ENCODE results near the gene DENND2C. TPM values are rescaled to one million over a fixed set of nuclear protein-coding genes. Genes with fewer than 3 reads are reported as not detected.

DENND2C gene
- total and polyA plus RNA-seq, 3 donors from 2014 or later = 10.5 to 18.8 (median 15.0) TPM

DNA sequence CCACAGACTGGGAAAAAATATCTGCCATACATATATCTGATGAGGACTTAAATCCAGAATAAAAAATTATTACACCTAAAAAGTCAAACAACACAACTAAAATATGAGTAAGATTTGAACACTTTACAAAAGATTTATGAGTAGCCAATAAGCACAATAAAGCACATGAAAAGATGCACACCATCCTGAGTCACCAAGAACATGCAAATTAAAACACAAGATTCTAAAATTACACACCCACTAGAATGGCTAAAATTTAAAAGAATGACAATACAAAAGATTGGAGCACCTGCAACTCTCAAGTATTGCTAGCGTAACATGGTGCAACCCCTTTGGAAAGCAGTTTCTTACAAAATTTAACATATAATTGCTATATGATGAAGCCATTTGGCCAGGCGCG is 30.9 kb downstream of the DENND2C start:
- no peaks in the 10 kb centered on the region for H3K27me3 ChIP-seq
- H3K4me3 ChIP-seq = no peak overlapping the region
- H3K27ac ChIP-seq = no peak overlapping the region
- no peaks in the 10 kb centered on the region for H3K9me3 ChIP-seq
- TF ChIP-seq POLR2A (IDR thresholded peaks at IDR 0.05) = no peak
- TF ChIP-seq, protein P1, sequence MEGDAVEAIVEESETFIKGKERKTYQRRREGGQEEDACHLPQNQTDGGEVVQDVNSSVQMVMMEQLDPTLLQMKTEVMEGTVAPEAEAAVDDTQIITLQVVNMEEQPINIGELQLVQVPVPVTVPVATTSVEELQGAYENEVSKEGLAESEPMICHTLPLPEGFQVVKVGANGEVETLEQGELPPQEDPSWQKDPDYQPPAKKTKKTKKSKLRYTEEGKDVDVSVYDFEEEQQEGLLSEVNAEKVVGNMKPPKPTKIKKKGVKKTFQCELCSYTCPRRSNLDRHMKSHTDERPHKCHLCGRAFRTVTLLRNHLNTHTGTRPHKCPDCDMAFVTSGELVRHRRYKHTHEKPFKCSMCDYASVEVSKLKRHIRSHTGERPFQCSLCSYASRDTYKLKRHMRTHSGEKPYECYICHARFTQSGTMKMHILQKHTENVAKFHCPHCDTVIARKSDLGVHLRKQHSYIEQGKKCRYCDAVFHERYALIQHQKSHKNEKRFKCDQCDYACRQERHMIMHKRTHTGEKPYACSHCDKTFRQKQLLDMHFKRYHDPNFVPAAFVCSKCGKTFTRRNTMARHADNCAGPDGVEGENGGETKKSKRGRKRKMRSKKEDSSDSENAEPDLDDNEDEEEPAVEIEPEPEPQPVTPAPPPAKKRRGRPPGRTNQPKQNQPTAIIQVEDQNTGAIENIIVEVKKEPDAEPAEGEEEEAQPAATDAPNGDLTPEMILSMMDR (IDR thresholded peaks at IDR 0.05) = no peak
- intact Hi-C loops (cut with DNase I; ENCODE audit: low total_unique reads) = no loop called here
- no peak for DNase-seq
- H3K36me3 ChIP-seq (ENCODE audit: low read depth, missing control alignments) = no peaks in the 10 kb centered on the region
- 62 to 67% methylated on average over 3 of the region's 3 CpGs for whole genome bisulfite sequencing, 2 donors
- no peaks in the 10 kb centered on the region for H3K4me1 ChIP-seq

DNA sequence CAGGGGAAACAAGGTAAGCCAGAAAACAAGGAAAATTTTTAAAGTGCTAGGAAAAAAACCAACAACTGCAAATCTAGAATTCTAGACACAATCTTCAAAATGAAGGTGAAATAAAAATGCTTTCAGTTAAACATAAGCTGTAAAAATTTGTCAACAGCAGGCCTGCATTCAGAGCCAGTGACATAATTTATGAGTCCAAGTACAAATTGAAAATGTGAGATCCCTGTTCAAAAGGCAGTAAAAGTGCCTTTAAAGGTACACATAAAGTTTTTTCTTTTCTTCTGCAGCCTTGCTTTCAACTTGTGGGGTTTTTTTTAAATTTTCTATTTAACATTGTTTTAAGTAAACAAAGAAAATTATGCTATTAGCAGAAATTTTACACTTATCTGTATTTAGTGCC is 37.4 kb downstream of the DENND2C start:
- DNase-seq = no peak
- Histone ChIP-seq H3K9me3 (no peaks in the 10 kb centered on the region), H3K27me3 (no peaks in the 10 kb centered on the region), H3K27ac (no peak overlapping the region), H3K4me1 (no peaks in the 10 kb centered on the region), H3K4me3 (no peak overlapping the region), H3K36me3 (ENCODE audit: low read depth, missing control alignments) (no peaks in the 10 kb centered on the region)
- TF ChIP-seq POLR2A (IDR thresholded peaks at IDR 0.05) = no peak
- TF ChIP-seq, protein P1 (IDR thresholded peaks at IDR 0.05) = no peak
- intact Hi-C loops (cut with DNase I; ENCODE audit: low total_unique reads) = no loop called here

DNA sequence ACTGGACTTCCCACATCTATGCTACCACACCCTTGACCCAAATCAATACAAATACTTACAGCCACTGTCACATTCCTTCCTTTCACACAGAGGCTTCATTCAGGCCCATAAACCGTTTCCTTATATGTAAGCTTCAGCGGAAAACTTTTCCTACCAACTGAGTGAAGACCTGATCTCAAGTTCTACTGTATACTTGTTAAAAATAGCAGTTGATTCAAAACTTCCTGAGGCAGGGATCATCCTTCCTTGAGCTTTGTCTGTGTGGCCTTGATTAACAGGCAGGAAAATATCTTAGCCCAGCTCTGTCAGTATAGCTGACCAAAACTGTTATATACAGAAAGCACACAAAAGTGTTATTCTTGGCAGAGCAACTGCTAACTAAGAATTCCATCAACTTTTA is 42.7 kb downstream of the DENND2C start:
- no peaks in the 10 kb centered on the region for H3K9me3 ChIP-seq
- no peaks in the 10 kb centered on the region for H3K36me3 ChIP-seq (ENCODE audit: low read depth, missing control alignments)
- no peak overlapping the region for H3K27ac ChIP-seq
- no peaks in the 10 kb centered on the region for H3K4me1 ChIP-seq
- TF ChIP-seq POLR2A (IDR thresholded peaks at IDR 0.05) = no peak
- TF ChIP-seq, protein P1 (IDR thresholded peaks at IDR 0.05) = no peak
- intact Hi-C loops (cut with DNase I; ENCODE audit: low total_unique reads) = no loop called here
- H3K4me3 ChIP-seq = no peak overlapping the region
- DNase-seq = no peak
- 34 to 43% methylated on average over 2 of the region's 2 CpGs for WGBS, 2 donors
- H3K27me3 ChIP-seq = no peaks in the 10 kb centered on the region

DNA sequence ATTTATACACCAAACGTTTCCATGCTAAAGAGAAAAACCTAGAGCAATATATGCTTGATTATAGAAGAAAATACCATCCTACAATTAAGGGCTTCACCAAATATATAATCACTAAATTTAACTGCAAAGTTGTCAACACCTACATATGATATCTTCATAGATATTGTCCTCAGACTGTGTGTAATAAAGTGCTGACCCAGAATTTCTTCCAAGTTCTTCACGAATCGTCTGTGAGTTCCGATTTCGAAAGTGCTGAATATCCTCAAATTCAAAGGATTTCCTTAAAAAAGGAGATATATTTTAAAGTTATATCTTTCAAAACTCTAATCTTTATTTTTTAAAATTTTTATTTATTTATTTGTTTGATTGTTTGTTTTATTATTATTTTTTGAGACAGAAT is 46.5 kb downstream of the DENND2C start:
- intact Hi-C loops (cut with DNase I; ENCODE audit: low total_unique reads) = no loop called here
- no peak for DNase-seq
- Histone ChIP-seq H3K9me3 (no peaks in the 10 kb centered on the region), H3K4me1 (no peaks in the 10 kb centered on the region), H3K27ac (no peak overlapping the region), H3K4me3 (no peak overlapping the region), H3K27me3 (no peaks in the 10 kb centered on the region), H3K36me3 (ENCODE audit: low read depth, missing control alignments) (no peaks in the 10 kb centered on the region)
- TF ChIP-seq, protein P1 (IDR thresholded peaks at IDR 0.05) = no peak
- no peak for TF ChIP-seq POLR2A (IDR thresholded peaks at IDR 0.05)
- WGBS, 2 donors = 96 to 99% methylated on average over 5 of the region's 5 CpGs

DNA sequence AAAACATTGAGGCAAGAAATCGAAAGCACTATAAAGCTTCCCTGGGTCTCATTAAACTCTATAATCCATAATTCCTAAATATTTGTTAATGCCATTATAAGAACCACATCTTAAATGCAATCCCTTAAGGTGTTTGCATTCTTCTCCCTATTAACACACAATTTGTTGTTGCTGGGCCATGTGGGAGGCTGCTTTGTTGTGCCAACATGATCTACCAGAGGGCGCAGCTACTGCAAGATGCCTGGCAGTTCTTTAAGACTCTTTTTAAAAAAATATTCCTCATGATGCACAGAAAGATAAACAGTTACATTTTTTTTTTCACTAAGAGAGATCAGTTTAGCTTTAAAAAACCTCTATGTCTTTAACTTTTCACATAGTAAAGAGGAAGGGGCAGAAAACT is 49.4 kb downstream of the DENND2C start:
- no peaks in the 10 kb centered on the region for H3K9me3 ChIP-seq
- DNase-seq = no peak
- no peaks in the 10 kb centered on the region for H3K36me3 ChIP-seq (ENCODE audit: low read depth, missing control alignments)
- H3K27me3 ChIP-seq = no peaks in the 10 kb centered on the region
- H3K27ac ChIP-seq = no peak overlapping the region
- intact Hi-C loops (cut with DNase I; ENCODE audit: low total_unique reads) = no loop called here
- H3K4me1 ChIP-seq = no peaks in the 10 kb centered on the region
- H3K4me3 ChIP-seq = no peak overlapping the region
- TF ChIP-seq, protein P1 (IDR thresholded peaks at IDR 0.05) = no peak
- no peak for TF ChIP-seq POLR2A (IDR thresholded peaks at IDR 0.05)
- 89 to 90% methylated on average over 2 of the region's 2 CpGs for WGBS, 2 donors

Measured in testis (tissue), 3 donors.